ENCODE measurements around the gene SCYGR8.
A peak's percentile ranks its signal among the peaks of the same experiment; 100 is the strongest.

SCYGR8 gene

DNA sequence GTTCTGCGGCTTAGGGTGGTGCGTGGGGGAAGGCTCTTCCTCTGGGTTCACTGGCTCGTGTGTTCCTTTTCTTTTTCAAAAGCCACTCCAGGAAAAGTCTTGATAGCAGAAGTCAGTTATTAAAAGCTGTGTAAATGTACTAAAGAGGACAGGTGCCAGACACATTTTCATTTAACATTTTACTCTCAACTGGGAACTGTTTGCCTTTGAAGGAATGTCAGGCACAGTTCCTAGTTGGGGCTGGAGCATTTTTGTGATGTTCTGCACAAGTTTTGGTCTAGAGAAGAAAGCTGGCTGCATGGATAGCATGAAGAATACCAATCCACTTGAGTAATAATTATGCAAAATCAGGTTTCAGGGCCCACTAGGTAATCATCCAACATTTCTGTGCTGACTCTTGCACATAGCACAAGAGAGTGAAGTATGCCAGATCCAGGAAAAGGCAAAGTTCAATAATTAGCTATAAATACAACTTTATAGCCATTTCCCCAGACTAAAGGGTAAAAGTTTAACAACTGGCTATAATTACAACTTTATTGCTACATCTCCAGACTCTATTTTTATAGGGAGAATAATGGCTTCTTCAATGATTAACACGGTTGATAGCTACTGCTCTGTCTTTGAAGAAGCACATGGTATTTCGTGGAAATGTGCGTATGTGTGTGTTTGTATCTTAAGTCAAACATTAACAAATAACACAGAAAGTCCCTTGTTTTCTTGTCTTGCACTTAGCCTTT is 16.2 kb downstream of the SCYGR8 start:
- no peak for DNase-seq (ENCODE audit: low read depth in 2 of 2)

DNA sequence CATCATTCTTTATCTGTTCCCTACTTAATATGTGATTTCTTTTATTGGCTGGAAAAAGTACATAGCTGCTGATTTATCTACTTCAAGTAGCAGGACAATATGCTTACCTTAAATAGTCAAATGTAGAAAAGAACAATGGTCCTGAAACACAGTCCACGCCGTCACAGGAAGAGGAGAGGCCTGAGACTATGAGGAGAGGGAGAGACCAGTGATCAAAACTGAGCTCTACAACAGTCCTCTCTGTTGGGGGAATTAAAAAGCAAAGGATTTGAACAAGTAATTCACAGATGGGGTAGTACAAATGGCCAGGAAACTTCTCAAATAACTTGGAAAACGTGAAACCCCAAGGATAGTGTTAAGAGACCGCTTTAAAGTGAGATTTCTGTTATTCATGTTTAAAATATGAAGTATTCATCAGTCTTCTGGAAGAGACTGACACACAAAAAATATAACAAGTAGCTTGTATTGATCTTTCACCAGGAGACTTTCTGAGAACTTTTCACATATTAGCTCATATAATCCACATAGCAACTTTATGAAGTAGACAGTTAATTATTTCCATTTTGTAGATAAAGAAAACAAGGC is 20.2 kb downstream of the SCYGR8 start:
- DNase-seq (ENCODE audit: low read depth in 2 of 2), result no peak

DNA sequence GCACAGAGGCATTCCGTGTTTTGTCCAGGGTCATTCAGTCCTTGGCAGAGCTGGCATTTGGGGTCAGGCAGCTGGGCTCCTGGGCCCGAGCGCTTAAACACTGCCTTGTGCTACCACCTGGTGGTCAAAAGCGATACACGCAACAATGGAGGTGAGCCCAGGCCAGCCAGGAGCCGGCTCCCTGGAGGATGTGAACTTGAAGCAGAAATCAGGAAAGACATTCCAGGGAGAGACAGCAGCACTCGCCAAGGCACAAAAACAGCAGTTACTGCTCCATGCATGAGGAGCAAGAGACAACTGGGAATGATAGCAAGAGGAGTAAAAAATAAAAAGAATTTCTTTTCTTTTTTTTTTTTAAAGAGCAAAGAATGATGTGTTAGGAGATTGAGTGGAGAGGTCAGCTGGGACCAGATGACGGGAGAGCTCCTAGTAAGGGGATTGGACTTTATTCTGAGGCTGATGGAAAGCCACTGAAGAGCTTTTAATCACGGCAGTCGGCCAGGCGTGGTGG is 20.7 kb downstream of the SCYGR8 start:
- DNase-seq (ENCODE audit: low read depth in 2 of 2), result peak; percentile 8 to 14

- no peak for DNase-seq (ENCODE audit: low read depth in 2 of 2)
These were observed 22.1 kb downstream of the SCYGR8 start for GRCh38 chr2:227767830-227768229.

- no peak for DNase-seq (ENCODE audit: low read depth in 2 of 2)
These were observed 26.5 kb downstream of the SCYGR8 start for GRCh38 chr2:227772197-227772661.

- no peak for DNase-seq (ENCODE audit: low read depth in 2 of 2)
These were observed 27.2 kb downstream of the SCYGR8 start for GRCh38 chr2:227772932-227773331.

- no peak for DNase-seq (ENCODE audit: low read depth in 2 of 2)
These were observed 28.4 kb downstream of the SCYGR8 start for GRCh38 chr2:227774011-227774624.

DNA sequence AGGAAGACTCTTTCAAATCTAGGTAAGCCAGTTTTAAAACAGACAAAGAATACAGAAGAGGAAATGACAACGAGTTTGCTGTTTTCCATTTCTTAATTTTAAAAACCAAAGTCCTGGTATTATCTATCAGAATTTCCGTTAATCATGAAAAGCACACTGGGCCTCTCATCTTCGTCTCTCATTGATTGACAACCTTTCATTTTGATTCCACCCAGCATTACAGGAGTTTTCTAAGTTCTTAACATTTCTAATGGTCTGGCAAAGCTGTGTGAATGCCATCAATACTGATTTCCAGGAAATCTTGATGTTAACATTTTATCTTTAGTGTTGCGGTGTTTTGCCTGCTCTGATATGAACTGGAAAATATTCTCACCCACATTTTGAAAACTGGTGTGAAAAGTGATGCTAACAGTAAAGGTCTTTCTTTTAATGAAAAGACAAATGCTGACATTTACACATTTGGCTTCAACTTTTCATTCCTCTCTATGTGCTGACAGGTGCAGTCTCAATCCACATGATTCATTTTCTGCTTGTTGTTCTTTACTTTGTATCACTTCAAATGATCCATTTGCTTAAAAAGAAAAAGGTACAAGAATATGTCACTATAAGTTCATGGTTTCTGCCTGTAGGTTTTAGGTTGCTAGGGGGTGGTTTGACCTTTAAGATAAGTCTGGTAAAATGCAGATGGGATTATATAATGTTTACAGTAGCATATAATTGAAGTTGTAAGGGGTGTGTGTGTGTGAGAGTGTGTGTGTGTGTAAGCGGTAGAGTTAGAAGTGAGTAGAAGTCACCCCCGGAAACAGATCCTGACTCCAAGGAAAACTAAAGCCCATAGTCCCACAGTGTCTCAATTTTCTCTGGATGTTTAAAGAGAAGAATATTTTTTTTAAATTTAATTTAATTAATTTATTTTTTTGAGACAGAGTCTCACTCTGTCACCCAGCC is 29.5 kb downstream of the SCYGR8 start:
- no peak for DNase-seq (ENCODE audit: low read depth in 2 of 2)

GRCh38 chr2:227780981-227781615 is 35.4 kb downstream of the SCYGR8 start:
- no peak for DNase-seq (ENCODE audit: low read depth in 2 of 2)

- DNase-seq (ENCODE audit: low read depth in 2 of 2), result no peak
These were observed 36.1 kb downstream of the SCYGR8 start for GRCh38 chr2:227781841-227782240.

DNA sequence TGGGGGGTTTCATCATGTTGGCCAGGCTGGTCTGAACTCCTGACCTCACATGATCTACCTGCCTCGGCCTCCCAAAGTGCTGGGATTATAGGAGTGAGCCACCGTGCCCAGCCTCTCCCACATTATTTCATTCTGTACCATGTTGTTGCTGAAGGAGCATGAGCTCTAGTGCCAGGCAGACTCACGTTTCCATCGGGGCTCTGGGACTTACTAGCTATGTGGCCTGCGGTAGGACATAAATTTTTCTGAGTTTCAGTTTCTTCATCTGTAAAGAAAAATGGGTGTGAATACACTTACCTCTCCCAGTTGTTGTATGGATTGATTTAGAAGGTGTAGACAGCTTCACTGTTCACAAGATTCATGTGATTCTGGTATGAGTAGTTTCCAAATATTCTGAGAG is 37.1 kb downstream of the SCYGR8 start:
- no peak for DNase-seq (ENCODE audit: low read depth in 2 of 2)

DNA sequence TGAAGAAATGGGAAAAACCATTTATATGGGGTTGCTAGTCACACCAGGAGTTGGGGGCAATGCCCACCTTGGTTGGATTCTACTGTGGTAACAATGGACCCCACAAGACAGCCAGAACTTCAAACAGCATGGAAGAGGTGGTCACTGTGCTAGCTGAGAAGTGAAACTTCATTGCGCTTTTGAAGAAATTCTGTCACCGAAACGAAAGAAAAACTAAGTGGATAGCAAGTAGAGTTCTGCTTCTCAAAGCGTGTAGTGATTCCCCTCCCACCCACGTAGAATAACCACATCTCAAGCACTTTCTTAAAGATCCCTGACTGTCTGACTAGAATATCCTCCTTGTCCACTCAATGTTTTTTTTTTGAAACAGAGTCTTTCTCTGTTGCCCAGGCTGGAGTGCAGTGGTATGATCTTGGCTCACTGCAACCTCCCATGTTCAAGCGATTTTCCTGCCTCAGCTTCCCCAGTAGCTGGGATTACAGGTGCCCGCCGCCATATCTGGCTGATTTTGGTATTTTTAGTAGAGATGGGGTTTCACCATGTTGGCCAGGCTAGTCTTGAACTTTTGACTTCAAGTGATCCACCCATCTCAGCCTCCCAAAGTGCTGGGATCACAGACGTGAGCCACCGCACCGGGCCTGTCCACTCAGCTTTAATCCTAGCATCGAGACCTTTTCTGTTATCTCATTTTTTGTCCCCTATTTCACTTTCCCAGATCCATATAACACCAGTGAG is 37.9 kb downstream of the SCYGR8 start:
- DNase-seq (ENCODE audit: low read depth in 2 of 2), result no peak

DNA sequence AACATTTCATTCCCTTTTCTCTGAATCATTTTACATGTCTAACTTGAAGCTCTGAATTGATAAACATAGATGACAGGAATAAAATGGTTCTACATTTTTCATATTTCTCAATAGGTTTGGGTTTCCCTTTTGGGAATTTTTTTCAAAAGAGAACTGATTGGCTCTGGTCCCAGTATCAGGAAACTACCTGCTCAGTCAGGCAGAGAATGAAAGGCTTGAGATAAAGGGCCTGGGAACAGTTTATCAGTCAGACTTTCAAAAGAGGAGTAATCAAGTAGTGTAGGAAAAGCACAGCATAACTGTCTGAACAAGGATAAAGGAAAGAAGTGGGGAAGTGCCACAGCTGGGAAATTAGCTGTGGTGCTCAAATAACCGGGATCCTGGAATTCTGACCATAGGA is 39.6 kb downstream of the SCYGR8 start:
- DNase-seq (ENCODE audit: low read depth in 2 of 2), result no peak

GRCh38 chr2:227788561-227789018 is 42.9 kb downstream of the SCYGR8 start:
- no peak for DNase-seq (ENCODE audit: low read depth in 2 of 2)

DNA sequence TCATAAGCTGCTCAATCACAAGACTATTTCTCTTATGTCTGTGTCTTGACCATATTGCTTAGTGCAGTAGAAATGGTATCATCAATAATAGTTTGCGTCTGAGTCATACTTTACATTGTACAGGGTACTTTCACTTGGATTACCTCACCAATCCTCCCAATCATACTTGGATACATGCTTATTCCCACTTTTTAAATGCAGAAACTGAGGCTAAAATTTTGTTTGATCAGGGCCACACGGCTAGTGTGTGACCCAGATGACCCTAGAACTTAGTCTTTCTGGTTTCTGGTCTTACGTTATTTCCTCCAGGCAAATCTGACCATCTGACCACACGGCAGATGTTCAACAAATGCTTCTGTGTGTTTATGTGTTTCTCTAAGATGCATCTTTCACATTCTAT is 44.1 kb downstream of the SCYGR8 start:
- no peak for DNase-seq (ENCODE audit: low read depth in 2 of 2)

DNA sequence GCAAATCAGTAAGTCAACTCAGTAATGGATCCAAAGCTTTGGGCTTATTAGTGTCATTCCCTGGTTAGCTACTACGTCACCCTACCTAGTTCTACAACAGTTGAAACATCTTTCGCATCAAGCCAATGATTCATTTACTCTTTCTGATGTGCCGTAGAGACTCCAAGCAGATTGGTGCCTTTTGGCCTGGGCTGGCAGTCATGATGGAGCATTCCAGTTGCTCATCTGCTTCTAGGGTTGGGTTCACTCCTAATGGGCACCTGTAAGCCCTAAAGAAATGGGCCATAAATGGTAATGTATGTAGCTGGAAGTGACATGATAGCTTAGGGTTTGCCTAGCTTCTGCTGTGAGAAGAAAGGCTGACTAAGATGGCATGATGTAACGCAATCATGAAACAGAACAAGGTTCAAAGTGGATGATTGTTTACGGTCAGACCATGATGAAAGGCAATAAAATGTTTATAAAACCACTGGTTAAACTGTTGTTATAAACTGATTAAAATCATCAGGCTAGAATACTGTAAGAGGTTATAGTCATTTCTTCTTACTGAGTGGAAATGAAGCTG is 47.5 kb downstream of the SCYGR8 start:
- DNase-seq (ENCODE audit: low read depth in 2 of 2), result no peak

All from stimulated activated CD8-positive, alpha-beta memory T cell treated with anti-CD3 and anti-CD28 coated beads, Interleukin-15, amount 100 ng/mL, for 4 hours (primary cell).